MM.1S (cell line): ENCODE measurements around the gene NOXA1.

Experiments used
- DNase-seq: peaks from one replicate; pipeline ENCODE4 v3.0.0-alpha.2; 2015
- H2AFZ ChIP-seq: fragments of 300-600 bp; sonication (generic); 2 replicates; pipeline ENCODE4 v1.6.0; 2016; ENCODE audit warnings: antibody characterized with exemption, low read length
- H3F3A ChIP-seq: fragments of 300-600 bp; sonication (generic); 2 replicates; pipeline ENCODE4 v1.6.1; 2016; ENCODE audit warnings: mild to moderate bottlenecking, antibody characterized with exemption, low read length, moderate library complexity, mixed read lengths; ENCODE audit not compliant: insufficient read depth
- H3K27ac ChIP-seq: fragments of 300-600 bp; sonication (generic); 2 replicates; pipeline ENCODE4 v1.5.1; 2016; ENCODE audit warnings: mild to moderate bottlenecking, low read length
- H3K27me3 ChIP-seq: fragments of 300-600 bp; sonication (generic); replicated peaks from 2 replicates; pipeline ENCODE4 v1.6.0; 2016; ENCODE audit warnings: low read length; ENCODE audit not compliant: insufficient read depth
- H3K36me3 ChIP-seq: fragments of 300-600 bp; sonication (generic); replicated peaks from 2 replicates; pipeline ENCODE4 v1.6.1; 2016; ENCODE audit warnings: mild to moderate bottlenecking, low read length, mixed read lengths; ENCODE audit not compliant: insufficient read depth
- H3K4me1 ChIP-seq: fragments of 300-600 bp; sonication (generic); 2 replicates; pipeline ENCODE4 v1.6.1; 2016; ENCODE audit warnings: low read length, mixed read lengths
- H3K4me2 ChIP-seq: fragments of 300-600 bp; sonication (generic); 2 replicates; pipeline ENCODE4 v1.6.0; 2016; ENCODE audit warnings: low read depth, low read length
- H3K4me3 ChIP-seq: fragments of 300-600 bp; sonication (generic); 2 replicates; pipeline ENCODE4 v1.5.1; 2016; ENCODE audit warnings: low read length, mixed read lengths
- H3K79me2 ChIP-seq: fragments of 300-600 bp; sonication (generic); 2 replicates; pipeline ENCODE4 v1.6.1; 2016; ENCODE audit warnings: mixed run types, low read length, mixed read lengths
- H3K9ac ChIP-seq: fragments of 300-600 bp; sonication (generic); 2 replicates; pipeline ENCODE4 v1.6.1; 2016; ENCODE audit warnings: low read length, mixed read lengths
- H3K9me2 ChIP-seq: fragments of 300-600 bp; sonication (generic); replicated peaks from 2 replicates; pipeline ENCODE4 v1.6.1; 2016; ENCODE audit warnings: mild to moderate bottlenecking, low read length, mixed read lengths; ENCODE audit not compliant: insufficient read depth
- H3K9me3 ChIP-seq: fragments of 300-600 bp; sonication (generic); replicated peaks from 2 replicates; pipeline ENCODE4 v1.6.1; 2016; ENCODE audit warnings: mild to moderate bottlenecking, low read length, mixed read lengths; ENCODE audit not compliant: insufficient read depth
- H4K20me1 ChIP-seq: fragments of 300-600 bp; sonication (generic); 2 replicates; pipeline ENCODE4 v1.6.1; 2016; ENCODE audit warnings: mild to moderate bottlenecking, low read length, moderate library complexity, mixed read lengths; ENCODE audit not compliant: insufficient read depth
- EZH2 ChIP-seq: fragments of 300-600 bp; sonication (generic); optimal IDR thresholded peaks from 2 replicates; pipeline ENCODE3; 2017; ENCODE audit warnings: low read depth, mild to moderate bottlenecking, antibody characterized with exemption, low read length, mixed read lengths
- EZH2phosphoT487 ChIP-seq: fragments of 300-600 bp; sonication (generic); IDR thresholded peaks from 2 replicates; pipeline ENCODE4 v1.6.1; 2018; ENCODE audit warnings: antibody characterized with exemption, low read length
- TF ChIP-seq, protein P1 (sequence below): fragments of 300-600 bp; sonication (generic); IDR thresholded peaks from 2 replicates; pipeline ENCODE4 v1.5.1; 2016; ENCODE audit warnings: antibody characterized with exemption, low read length, mixed read lengths

The NOXA1 gene

DNA sequence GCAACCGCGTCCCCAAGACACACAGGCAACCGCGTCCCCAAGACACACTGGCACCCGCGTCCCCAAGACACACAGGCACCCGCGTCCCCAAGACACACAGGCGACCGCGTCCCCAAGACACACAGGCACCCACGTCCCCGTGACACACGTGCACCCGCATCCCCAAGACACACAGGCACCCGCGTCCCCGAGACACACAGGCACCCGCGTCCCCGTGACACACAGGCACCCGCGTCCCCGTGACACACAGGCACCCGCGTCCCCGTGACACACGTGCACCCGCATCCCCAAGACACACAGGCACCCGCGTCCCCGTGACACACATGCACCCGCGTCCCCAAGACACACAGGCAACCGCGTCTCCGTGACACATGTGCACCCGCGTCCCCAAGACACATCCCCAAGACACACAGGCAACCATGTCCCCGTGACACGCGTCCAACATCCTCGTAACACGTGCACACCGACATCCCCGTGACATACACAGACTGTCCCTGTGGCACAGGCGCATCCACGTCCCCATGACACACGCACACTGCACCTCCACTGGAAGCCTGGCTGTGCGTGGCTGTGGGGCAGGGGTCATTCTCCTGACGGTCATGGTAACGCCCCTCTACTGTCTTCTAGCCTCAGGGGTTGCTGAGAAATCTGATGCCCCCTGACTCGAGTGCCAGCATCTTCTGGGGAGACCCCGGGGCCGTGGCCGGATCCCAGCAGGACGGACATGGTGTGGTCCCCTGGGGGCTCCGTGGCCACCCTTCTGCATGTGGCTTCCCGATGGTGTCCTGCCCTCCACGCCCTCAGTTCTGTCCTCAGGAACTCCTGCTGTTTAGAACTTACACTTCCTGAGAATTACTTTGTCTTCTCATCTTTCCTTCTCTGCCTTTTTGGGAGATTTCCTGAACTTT lies 24.4 kb upstream of the NOXA1 start:
- no peaks in the 10 kb centered on the region for H3K9me2 ChIP-seq
- H4K20me1 ChIP-seq: no peaks in the 10 kb centered on the region
- no peaks in the 10 kb centered on the region for H3K4me1 ChIP-seq
- H3K27me3 ChIP-seq: no peaks in the 10 kb centered on the region
- no peak overlapping the region for H3K4me3 ChIP-seq
- H3K27ac ChIP-seq: no peak overlapping the region
- no peak overlapping the region for H3K9ac ChIP-seq
- H3K79me2 ChIP-seq: no peaks in the 10 kb centered on the region
- no peak for TF ChIP-seq EZH2
- TF ChIP-seq, protein P1, sequence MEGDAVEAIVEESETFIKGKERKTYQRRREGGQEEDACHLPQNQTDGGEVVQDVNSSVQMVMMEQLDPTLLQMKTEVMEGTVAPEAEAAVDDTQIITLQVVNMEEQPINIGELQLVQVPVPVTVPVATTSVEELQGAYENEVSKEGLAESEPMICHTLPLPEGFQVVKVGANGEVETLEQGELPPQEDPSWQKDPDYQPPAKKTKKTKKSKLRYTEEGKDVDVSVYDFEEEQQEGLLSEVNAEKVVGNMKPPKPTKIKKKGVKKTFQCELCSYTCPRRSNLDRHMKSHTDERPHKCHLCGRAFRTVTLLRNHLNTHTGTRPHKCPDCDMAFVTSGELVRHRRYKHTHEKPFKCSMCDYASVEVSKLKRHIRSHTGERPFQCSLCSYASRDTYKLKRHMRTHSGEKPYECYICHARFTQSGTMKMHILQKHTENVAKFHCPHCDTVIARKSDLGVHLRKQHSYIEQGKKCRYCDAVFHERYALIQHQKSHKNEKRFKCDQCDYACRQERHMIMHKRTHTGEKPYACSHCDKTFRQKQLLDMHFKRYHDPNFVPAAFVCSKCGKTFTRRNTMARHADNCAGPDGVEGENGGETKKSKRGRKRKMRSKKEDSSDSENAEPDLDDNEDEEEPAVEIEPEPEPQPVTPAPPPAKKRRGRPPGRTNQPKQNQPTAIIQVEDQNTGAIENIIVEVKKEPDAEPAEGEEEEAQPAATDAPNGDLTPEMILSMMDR: no peak
- TF ChIP-seq EZH2phosphoT487: no peak
- DNase-seq: no peak
- H3F3A ChIP-seq: no peaks in the 10 kb centered on the region
- no peak overlapping the region for H3K4me2 ChIP-seq
- H3K9me3 ChIP-seq: no peaks in the 10 kb centered on the region
- no peak overlapping the region for H2AFZ ChIP-seq
- H3K36me3 ChIP-seq: no peaks in the 10 kb centered on the region

DNA sequence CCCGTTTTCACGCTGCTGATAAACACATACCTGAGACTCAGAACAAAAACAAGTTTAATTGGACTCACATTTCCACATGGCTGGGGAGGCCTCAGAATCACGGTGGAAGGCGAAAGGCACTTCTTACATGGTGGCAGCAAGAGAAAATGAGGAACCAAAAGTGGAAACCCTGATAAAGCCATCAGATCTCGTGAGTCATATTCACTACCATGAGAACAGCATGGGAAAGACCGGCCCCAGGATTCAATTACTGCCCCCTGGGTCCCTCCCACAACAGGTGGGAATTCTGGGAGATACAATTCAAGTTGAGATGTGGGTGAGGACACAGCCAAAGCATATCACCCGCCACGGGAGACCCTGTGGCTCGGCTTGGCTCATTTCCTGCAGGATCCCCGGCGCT lies 20.4 kb upstream of the NOXA1 start:
- H3K79me2 ChIP-seq: no peaks in the 10 kb centered on the region
- DNase-seq: no peak
- H3K4me3 ChIP-seq: no peak overlapping the region
- H3K27me3 ChIP-seq: no peaks in the 10 kb centered on the region
- H3K9ac ChIP-seq: no peak overlapping the region
- no peaks in the 10 kb centered on the region for H3K9me3 ChIP-seq
- no peaks in the 10 kb centered on the region for H3K4me1 ChIP-seq
- H3K36me3 ChIP-seq: no peaks in the 10 kb centered on the region
- no peaks in the 10 kb centered on the region for H4K20me1 ChIP-seq
- no peak overlapping the region for H2AFZ ChIP-seq
- no peaks in the 10 kb centered on the region for H3F3A ChIP-seq
- H3K4me2 ChIP-seq: no peak overlapping the region
- TF ChIP-seq EZH2phosphoT487 (no peak), EZH2 (no peak)
- TF ChIP-seq, protein P1: no peak
- no peak overlapping the region for H3K27ac ChIP-seq
- no peaks in the 10 kb centered on the region for H3K9me2 ChIP-seq

DNA sequence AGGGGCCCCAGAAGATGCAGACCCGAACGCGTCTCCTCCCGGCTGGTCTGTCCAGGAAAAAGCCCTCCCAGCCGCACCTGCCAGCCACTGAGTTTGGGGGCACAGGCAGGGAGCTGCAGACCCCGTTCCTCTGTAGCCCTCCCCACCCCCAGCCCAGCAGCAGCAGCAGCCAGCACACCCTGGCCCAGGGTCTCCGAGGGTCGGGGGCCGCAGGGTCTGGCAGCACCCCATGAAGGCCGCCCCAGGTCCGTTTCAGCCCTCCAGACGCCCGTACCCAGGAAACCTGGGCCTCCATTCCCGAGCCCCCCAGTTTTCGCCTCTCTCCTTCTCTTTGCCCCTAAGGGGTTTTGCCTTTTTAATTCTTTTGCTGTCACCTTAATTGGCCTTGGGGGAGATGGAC lies 19.9 kb upstream of the NOXA1 start:
- Histone ChIP-seq H3K9me2 (no peaks in the 10 kb centered on the region), H3K9me3 (no peaks in the 10 kb centered on the region), H3F3A (no peaks in the 10 kb centered on the region), H4K20me1 (no peaks in the 10 kb centered on the region), H2AFZ (no peak overlapping the region), H3K4me2 (no peak overlapping the region), H3K27me3 (no peaks in the 10 kb centered on the region), H3K4me1 (no peaks in the 10 kb centered on the region), H3K9ac (no peak overlapping the region), H3K4me3 (no peak overlapping the region), H3K79me2 (no peaks in the 10 kb centered on the region), H3K27ac (no peak overlapping the region), H3K36me3 (no peaks in the 10 kb centered on the region)
- TF ChIP-seq EZH2phosphoT487: no peak
- TF ChIP-seq, protein P1: no peak
- no peak for TF ChIP-seq EZH2
- no peak for DNase-seq
